Heart right ventricle (tissue), 16 donors: Measurements from ENCODE around the gene UBE2QL1. TPM values are rescaled to one million over a fixed set of nuclear protein-coding genes. Genes with fewer than 3 reads are reported as not detected.

Experiments used
- ATAC-seq, 8 donors: fragments of 200-7000 bp; cut with Tn5 transposase; one replicate each; pipeline ENCODE4 v1.9.1; 2020; ENCODE audit warnings: mild to moderate bottlenecking in 8 of 8, moderate library complexity in 8 of 8, moderate number of reproducible peaks in 1 of 8
- DNase-seq, 2 donors: peaks; one replicate each; pipeline ENCODE4 v3.0.0-alpha.2; 2020
- H3K27ac ChIP-seq, 10 donors: fragments of 200-600 bp; sonication (generic) in 2 of 10; one replicate each; pipeline versions ENCODE4 v1.5.0 to v1.8.0; 2020 to 2022; ENCODE audit warnings: mild to moderate bottlenecking in 3 of 10
- H3K27me3 ChIP-seq, 7 donors: fragments of 200-600 bp; one replicate each; pipeline ENCODE4 v1.8.0; 2021 to 2022; ENCODE audit warnings: mild to moderate bottlenecking in 2 of 7
- H3K36me3 ChIP-seq, 9 donors: fragments of 200-600 bp; sonication (generic) in 1 of 9; one replicate each; pipeline versions ENCODE4 v1.5.0 to v1.8.0; 2020 to 2022; ENCODE audit warnings: mild to moderate bottlenecking in 2 of 9
- H3K4me1 ChIP-seq, 9 donors: fragments of 200-600 bp; sonication (generic) in 1 of 9; one replicate each; pipeline versions ENCODE4 v1.5.0 to v1.8.0; 2020 to 2022; ENCODE audit warnings: mild to moderate bottlenecking in 4 of 9
- H3K4me3 ChIP-seq, 10 donors: fragments of 200-600 bp; sonication (generic) in 2 of 10; one replicate each; pipeline versions ENCODE4 v1.5.0 to v1.8.0; 2020 to 2022; ENCODE audit warnings: mild to moderate bottlenecking in 7 of 10, moderate library complexity in 2 of 10
- H3K9me3 ChIP-seq, 11 donors: fragments of 200-600 bp in 10 of 11; sonication (generic) in 2 of 11; one replicate each; pipeline versions ENCODE4 v1.5.0 to v1.8.0; 2013 to 2022; ENCODE audit warnings: mild to moderate bottlenecking in 2 of 11, control low read depth in 1 of 11, moderate library complexity in 1 of 11
- CTCF ChIP-seq, 9 donors: fragments of 200-600 bp; sonication (generic) in 2 of 9; IDR thresholded peaks; one replicate each; pipeline versions ENCODE4 v1.5.0 to v1.8.0; 2021 to 2022; ENCODE audit warnings: antibody characterized with exemption in 9 of 9, mild to moderate bottlenecking in 5 of 9, moderate library complexity in 1 of 9
- WGBS, 2 donors: extraction: QIAGEN DNeasy Blood & Tissue Kit; methylation state at CpG; one replicate each; pipeline ENCODE4 v1.1.7; 2013; ENCODE audit warnings: inconsistent platforms in 1 of 2; 5-methylcytosine and 5-hydroxymethylcytosine counted together
- intact Hi-C, 10 donors: fragments of 100-400 bp; cut with DNase I; formaldehyde crosslinking; loops; one replicate each; pipeline versions ENCODE4 v1.11.1 to v1.14.2; 2022
- polyA plus RNA-seq, 2 donors: library from polyadenylated mRNA; stranded (reverse); fragments of 200-250 nt; gene quantifications; one replicate each; pipeline ENCODE4 v1.2.3, GENCODE V29; 2013
- total RNA-seq, 10 donors: library from RNA; stranded (reverse); fragmentation: NEBNext Ultra II Directional in 3 of 10; extraction: Animal tissue kit (Norgen Biotek cat#: 25700) in 3 of 10; gene quantifications; one replicate each; pipeline versions ENCODE4 v1.2.1 to v1.2.4, GENCODE V29; 2021 to 2023
- donor health status: Arrhythmogenic right ventricular cardiomyopathy.
- donor health status: ischemic (EF 13 %, LVEDD 7.1; RV severe dilation, severe dysfunction).
- donor health status: healthy with polysubstance abuse.
- donor health status: DM: no; HTN: yes; CAD: no.
- donor health status: DM: no; HTN: no; CAD: no.
- donor health status: ischemic (EF 25% LVEDD 6.9; RV normal size, moderate dysfunction).
- donor health status: ischemic (EF 25% LVEDD 5.7; RV mildly dilated, moderate dysfunction).
- donor health status: healthy.
- donor health status: DM: yes; HTN: yes; CAD: no.
- donor health status: Ischemic cardiomyopathy.
- donor health status: ischemic (EF 35%, LVEDD 5.7; RV mildly dilated, moderate dysfunction).
- donor health status: nonischemic (EF 11% LVEDD 7.7; RV severe dilation, severe dysfunction).
- donor health status: DM: yes; HTN: yes; CAD: no.
- donor health status: PGD.
- donor health status: ischemic (EF 29% LVEDD 5.4; RV normal size, mild dysfunction).
- donor health status: nonischemic (EF 23%, LVEDD 6.1; RV moderate dilation, normal function).

The UBE2QL1 gene
- total and polyA plus RNA-seq, 12 donors, result 8.9 to 26.3 (median 18.1) TPM

GRCh38 chr5:6407558-6408259, 41.0 kb upstream of the UBE2QL1 start:
- intact Hi-C loops, result no loop called here
- WGBS, 2 donors, result 70 to 72% methylated on average over 6 of the region's 6 CpGs
- no peak for DNase-seq

GRCh38 chr5:6408260-6408596, 40.4 kb upstream of the UBE2QL1 start:
- peaks cover 0 to 6% (median 0%) of the 10 kb centered on the region in 7 donors for H3K27me3 ChIP-seq
- H3K9me3 ChIP-seq, result no peaks in the 10 kb centered on the region
- no peak overlapping the region for H3K27ac ChIP-seq
- H3K4me1 ChIP-seq, result no peaks in the 10 kb centered on the region
- DNase-seq (no peak), ATAC-seq (no peak)
- no peaks in the 10 kb centered on the region for H3K36me3 ChIP-seq
- WGBS, 2 donors, result 68 to 70% methylated on average over 5 of the region's 5 CpGs
- intact Hi-C loops, result no loop called here
- no peak overlapping the region for H3K4me3 ChIP-seq
- TF ChIP-seq CTCF (IDR thresholded peaks at IDR 0.05), result no peak

More at GRCh38 chr5:6407558-6408259, 41.0 kb upstream of the UBE2QL1 start:
- Histone ChIP-seq H3K27ac (no peak overlapping the region), H3K4me3 (no peak overlapping the region), H3K27me3 (peaks cover 0 to 6% (median 0%) of the 10 kb centered on the region in 7 donors), H3K9me3 (no peaks in the 10 kb centered on the region), H3K36me3 (no peaks in the 10 kb centered on the region), H3K4me1 (no peaks in the 10 kb centered on the region)
- no peak for ATAC-seq
- TF ChIP-seq CTCF (IDR thresholded peaks at IDR 0.05), result no peak

GRCh38 chr5:6408627-6409446, 39.8 kb upstream of the UBE2QL1 start:
- no peak for TF ChIP-seq CTCF (IDR thresholded peaks at IDR 0.05)
- Histone ChIP-seq H3K4me3 (no peak overlapping the region), H3K9me3 (no peaks in the 10 kb centered on the region), H3K27me3 (peaks cover 0 to 6% (median 0%) of the 10 kb centered on the region in 7 donors), H3K27ac (no peak overlapping the region), H3K36me3 (no peaks in the 10 kb centered on the region), H3K4me1 (no peaks in the 10 kb centered on the region)
- no peak for ATAC-seq
- intact Hi-C loops, result no loop called here
- no peak for DNase-seq
- 73 to 75% methylated on average over 8 of the region's 8 CpGs for WGBS, 2 donors

GRCh38 chr5:6410421-6410820, 38.2 kb upstream of the UBE2QL1 start:
- no peak for DNase-seq
- intact Hi-C loops, result no loop called here
- no peak overlapping the region for H3K27ac ChIP-seq
- no peak overlapping the region for H3K4me3 ChIP-seq
- no peaks in the 10 kb centered on the region for H3K9me3 ChIP-seq
- H3K36me3 ChIP-seq, result no peaks in the 10 kb centered on the region
- TF ChIP-seq CTCF (IDR thresholded peaks at IDR 0.05), result no peak
- WGBS, 2 donors, result 85 to 94% methylated on average over 9 of the region's 9 CpGs
- no peak for ATAC-seq
- H3K27me3 ChIP-seq, result peaks cover 0 to 6% (median 0%) of the 10 kb centered on the region in 7 donors
- no peaks in the 10 kb centered on the region for H3K4me1 ChIP-seq
